Retinal pigment epithelial cell (primary cell): ENCODE results near the gene PTGER3.

ENCODE experiments used
- DNase-seq: peaks from one replicate; pipeline ENCODE4 v3.0.0-alpha.2; 2010; ENCODE audit warnings: low read depth
- H3K4me3 ChIP-seq: 2 replicates; pipeline ENCODE4 v1.5.1; 2011; ENCODE audit warnings: mild to moderate bottlenecking, low read length, control low read depth, moderate library complexity
- TF ChIP-seq, protein P1 (sequence below): conservative IDR thresholded peaks from 2 replicates; pipeline ENCODE4 v1.5.1; 2011; ENCODE audit warnings: low read depth, low read length, control low read depth, inconsistent platforms

PTGER3 gene

GRCh38 chr1:71030026-71030425 lies 17.6 kb downstream of the PTGER3 start:
- DNase-seq, result peak; percentile 19
- TF ChIP-seq, protein P1, sequence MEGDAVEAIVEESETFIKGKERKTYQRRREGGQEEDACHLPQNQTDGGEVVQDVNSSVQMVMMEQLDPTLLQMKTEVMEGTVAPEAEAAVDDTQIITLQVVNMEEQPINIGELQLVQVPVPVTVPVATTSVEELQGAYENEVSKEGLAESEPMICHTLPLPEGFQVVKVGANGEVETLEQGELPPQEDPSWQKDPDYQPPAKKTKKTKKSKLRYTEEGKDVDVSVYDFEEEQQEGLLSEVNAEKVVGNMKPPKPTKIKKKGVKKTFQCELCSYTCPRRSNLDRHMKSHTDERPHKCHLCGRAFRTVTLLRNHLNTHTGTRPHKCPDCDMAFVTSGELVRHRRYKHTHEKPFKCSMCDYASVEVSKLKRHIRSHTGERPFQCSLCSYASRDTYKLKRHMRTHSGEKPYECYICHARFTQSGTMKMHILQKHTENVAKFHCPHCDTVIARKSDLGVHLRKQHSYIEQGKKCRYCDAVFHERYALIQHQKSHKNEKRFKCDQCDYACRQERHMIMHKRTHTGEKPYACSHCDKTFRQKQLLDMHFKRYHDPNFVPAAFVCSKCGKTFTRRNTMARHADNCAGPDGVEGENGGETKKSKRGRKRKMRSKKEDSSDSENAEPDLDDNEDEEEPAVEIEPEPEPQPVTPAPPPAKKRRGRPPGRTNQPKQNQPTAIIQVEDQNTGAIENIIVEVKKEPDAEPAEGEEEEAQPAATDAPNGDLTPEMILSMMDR, result no peak
- H3K4me3 ChIP-seq, result no peak overlapping the region

DNA sequence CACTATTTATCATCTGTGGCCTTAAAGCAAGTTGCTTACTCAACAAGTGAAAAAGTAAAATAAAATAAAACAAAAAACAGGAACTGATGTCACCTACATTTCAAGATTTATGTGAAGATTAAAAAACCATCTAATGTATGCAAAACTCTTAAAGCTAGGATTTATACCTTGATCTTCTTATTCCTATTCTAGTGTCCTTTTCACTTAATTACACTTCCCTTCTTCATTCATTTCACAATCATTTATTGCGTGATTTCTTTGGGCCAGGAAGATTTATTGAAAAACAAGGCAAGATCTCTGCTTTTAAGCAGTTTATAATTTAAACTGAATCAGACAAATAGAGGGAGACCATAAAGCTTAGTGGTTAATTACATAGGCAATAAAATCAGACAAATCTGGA lies 18.6 kb downstream of the PTGER3 start:
- H3K4me3 ChIP-seq, result no peak overlapping the region
- no peak for DNase-seq
- TF ChIP-seq, protein P1, result no peak

- no peak overlapping the region for H3K4me3 ChIP-seq
- DNase-seq, result no peak
- TF ChIP-seq, protein P1, result no peak
Observed at GRCh38 chr1:71027991-71028390, 19.6 kb downstream of the PTGER3 start.

DNA sequence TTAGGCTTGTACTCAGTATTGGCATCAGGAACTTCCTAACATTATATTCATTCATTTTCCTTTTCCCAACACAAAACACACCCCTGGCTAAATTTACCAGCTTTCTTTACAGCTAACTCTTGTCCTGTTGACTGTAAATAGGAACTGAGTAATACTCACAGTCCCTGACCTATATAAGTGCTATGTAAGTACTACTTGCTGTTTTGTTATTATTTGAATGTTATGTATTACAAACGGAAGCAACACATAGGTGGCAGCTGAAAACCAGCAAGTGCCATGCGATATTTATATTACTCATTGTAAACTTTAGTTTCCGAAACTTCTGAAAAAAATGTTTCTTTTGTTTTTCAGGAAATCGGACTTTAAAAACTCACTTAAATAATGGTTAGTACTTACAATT lies 21.5 kb downstream of the PTGER3 start:
- no peak overlapping the region for H3K4me3 ChIP-seq
- DNase-seq, result no peak
- TF ChIP-seq, protein P1, result no peak

DNA sequence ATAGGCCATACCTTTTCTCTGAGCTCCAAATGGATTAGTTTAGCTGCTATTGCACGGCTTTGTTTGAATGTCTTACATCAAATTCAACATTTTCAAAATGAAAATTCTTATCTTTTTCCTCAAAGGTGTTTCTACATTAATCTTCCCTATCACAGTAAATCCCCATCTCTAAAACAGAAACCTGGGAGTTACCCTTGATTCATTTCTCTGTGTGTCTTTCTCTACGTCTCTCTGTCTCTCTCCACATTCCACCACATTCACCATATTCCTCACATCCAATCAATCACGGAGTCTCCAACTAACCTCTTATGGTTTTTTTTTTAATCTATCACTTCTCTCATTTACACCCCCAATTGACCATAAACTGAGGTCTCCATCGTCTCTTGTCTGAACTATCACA lies 24.1 kb downstream of the PTGER3 start:
- TF ChIP-seq, protein P1, result no peak
- no peak overlapping the region for H3K4me3 ChIP-seq

GRCh38 chr1:71019233-71019969 lies 28.2 kb downstream of the PTGER3 start:
- DNase-seq, result no peak
- no peak overlapping the region for H3K4me3 ChIP-seq
- TF ChIP-seq, protein P1, result no peak

More for the DNA sequence above, 24.1 kb downstream of the PTGER3 start:
- DNase-seq, result no peak

GRCh38 chr1:71018791-71019190 lies 28.8 kb downstream of the PTGER3 start:
- H3K4me3 ChIP-seq, result no peak overlapping the region

More at GRCh38 chr1:71018791-71019190, 28.8 kb downstream of the PTGER3 start:
- DNase-seq, result no peak
- TF ChIP-seq, protein P1, result no peak
